NCI-H1048 (cell line): ENCODE measurements around the gene MAGI1.

Source experiments
- DNase-seq: peaks from one replicate; lab custom pipeline; 2025; lab: John Stamatoyannopoulos, UW

Gene MAGI1

GRCh38 chr3:65836047-65836446, 202.7 kb downstream of the MAGI1 start:
- no peak for DNase-seq

DNA sequence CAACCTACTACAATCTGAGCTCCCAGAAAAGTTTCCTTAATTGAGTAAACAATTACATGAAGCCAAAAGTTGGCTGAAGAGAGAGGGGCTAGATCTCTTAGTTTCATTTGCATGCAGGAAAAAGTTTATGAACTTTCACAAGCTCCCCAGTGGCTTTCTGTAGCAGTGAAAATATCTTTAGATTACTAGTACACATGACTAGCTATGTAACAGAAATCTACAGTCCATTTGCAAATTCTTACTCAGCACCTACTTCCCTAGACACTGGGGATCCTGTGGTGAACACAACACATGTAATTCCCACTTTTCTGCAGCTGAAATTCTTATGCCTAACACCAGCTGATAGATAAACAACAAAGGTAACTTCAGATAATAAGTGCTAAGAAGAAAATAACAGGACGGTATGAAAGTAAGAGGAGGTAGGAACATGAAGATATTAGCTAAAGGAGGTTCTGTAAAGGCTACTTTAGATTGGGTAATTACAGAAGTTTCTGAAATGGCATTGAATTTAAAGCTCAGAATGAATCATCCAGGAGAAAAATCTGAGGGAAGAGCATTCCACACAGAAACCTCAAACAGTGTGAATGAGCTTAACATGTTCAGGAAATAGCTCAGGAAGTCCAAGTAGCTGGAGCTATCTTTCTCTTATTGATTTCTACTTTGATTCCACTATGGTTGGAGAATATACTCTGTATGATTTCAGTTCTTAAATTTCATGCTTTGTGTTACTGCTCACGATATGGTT, 204.8 kb downstream of the MAGI1 start:
- DNase-seq: no peak

- DNase-seq: no peak
Observed at GRCh38 chr3:65831733-65832425, 206.8 kb downstream of the MAGI1 start.

GRCh38 chr3:65830948-65831732, 207.6 kb downstream of the MAGI1 start:
- DNase-seq: no peak

GRCh38 chr3:65829228-65829627, 209.5 kb downstream of the MAGI1 start:
- DNase-seq: no peak

DNA sequence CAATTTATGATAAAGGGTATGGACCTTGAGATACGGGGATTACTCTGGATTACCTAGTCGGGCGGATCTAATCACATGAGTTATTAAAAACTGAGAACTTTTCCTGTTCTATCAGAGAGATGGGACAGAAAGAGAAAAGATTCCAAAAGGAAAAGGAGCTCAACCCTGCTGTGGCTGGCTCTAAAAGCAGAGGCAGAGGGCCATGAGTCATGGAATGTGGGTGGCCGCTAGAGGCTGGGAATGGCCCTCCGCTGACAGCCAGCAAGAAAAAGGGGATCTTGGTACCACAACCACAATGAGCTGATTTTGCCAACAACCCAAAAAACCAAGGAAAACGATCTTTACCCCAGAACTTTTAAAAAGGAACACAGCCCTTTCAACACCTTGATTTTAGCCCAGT, 210.0 kb downstream of the MAGI1 start:
- no peak for DNase-seq

DNA sequence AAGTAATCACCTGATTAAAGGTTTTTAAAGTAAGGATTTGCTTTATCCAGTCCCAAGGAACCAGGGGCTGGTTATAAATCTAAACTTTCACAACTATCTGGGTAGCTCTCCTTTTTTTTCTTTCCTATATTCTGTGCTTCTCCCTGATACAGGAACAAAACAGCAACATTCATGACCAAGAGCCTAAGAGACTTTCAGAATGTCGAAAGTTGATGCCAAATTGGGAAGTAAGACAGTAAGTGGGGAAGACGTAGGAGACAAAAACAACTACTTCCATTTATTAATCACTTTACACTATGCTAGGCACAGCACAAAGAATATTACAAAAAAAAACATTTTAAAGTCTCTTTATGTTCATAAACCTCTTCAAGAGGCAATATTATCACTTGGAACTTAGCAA, 211.6 kb downstream of the MAGI1 start:
- DNase-seq: no peak

DNA sequence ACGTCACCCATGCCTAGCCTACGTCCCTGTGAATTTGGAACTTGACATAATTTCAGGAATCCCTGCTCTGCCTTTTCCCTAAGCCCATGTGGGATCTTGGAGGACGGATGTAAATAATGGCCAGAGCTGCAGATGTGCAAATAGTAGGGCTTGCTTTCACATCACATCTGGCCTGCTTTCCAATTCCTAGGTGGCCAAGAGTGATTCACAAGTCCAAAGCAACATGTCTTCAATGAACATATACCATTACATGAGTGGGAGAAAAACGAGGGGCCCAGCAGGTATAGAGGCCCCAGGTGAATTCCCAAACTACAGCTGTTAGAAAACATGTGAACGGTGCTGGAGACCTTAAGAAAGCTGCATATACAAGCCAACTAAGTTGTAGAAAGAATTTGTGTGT, 214.6 kb downstream of the MAGI1 start:
- no peak for DNase-seq

GRCh38 chr3:65820600-65820999, 218.1 kb downstream of the MAGI1 start:
- no peak for DNase-seq

- DNase-seq: no peak
Observed at GRCh38 chr3:65819896-65820295, 218.8 kb downstream of the MAGI1 start.

DNA sequence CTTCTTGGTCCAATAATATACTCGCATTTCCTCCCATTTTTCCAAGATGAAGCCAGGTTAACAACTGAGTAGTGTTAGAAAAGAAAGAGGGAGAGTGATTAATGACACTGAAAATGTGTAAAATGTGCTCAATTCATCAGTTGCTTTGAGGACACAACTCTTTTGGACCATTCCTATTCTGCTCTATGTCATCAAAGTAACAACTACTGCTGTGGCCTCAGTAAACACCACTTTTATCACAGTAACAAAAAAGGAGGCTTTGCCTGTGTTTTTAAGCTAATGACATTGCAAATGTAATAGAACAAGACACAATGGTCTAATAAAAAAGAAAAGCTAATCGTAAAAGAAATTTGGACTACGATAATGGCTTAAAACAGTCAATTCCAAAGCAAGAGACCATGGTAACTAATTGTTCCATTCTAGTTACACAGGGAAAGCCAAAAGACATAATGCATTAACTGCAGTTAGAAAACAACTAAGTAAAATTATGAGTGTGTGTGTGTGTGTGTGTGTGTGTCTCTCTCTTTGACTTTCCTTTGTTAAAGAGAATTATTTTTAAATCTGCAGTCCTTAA, 221.1 kb downstream of the MAGI1 start:
- DNase-seq: no peak

DNA sequence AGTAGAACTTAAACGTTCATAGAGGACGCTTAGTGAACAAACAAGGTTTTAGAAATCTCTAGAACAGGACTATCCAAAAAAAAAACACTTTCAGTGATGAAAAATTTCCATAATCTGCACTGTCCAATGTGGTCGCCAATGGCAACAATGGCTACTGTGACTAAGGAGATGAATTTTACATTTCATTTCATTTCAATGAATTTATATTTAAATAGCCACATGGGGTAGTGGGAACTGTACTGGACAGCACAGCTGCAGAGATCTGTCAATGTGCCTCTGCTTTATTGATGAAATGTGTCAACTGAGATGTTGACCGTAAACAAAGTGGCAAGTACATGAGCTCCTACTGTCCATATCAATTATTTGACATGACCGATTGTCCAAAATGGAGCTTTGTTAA, 222.5 kb downstream of the MAGI1 start:
- no peak for DNase-seq

DNA sequence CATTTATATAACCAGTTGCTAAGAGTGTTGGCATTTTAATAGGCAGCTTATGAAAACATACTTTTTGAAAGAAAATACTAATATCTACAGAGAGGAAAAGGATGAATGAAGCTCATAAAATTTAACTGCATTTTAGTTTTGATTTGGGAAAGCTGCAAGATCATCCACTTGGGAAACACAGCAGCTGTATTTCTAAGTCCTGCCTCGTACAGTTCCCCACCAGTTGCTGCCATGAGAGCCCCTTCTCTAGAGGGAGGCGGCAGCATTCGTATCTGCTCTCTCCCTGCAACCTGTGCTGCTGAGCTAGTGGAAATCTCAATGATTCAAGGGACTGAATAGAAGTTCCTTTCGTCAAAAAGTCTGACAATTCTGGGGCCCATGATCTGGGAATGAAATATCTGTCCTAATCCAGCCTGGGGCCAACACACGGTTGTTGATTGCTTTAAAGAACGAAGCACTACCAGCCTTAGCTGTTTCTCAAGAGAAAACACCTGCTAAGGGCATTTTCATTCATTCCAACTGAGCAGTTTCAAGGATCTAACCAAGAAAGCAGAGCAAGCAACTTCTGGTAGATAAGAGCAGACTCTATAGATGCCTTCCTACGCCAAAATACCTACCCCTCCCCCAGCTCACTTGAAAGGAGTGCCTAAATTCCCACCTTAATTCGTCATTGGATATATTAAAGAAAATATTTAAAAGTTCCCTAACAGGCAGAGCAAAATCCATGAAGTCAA, 223.7 kb downstream of the MAGI1 start:
- DNase-seq: no peak

- no peak for DNase-seq
Observed at GRCh38 chr3:65811892-65812291, 226.8 kb downstream of the MAGI1 start.

DNA sequence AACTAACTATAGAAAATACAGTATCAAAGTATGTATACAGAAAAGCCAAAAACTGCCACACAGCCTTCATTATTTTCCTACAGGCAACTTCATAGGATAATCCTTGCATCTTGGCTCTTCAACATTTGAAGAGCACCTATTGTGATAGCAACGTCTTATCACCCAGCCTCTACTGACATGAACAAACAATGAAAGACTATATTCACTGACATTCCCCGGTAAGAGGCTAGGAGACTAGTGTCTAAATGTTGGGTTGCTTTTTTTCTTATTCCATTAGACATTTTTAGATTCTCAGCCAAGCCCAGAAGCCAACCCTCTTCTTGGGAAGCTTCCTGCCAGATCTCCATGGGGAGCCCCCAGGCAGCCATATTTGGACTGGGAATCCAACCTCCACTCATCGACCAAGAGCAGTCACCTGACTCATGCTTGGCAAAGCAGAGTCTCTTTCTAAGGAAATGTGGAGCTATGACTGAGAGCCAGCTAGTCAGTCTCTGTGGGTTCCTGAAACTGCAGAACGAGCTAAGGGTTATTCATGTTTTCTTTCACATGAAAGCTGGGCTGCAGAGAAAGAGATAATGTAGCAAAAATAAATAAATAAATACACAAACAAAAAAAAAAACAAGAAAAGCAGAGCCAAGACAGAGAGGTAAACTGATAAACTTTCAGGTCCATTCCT, 227.5 kb downstream of the MAGI1 start:
- DNase-seq: no peak

GRCh38 chr3:65810302-65810701, 228.4 kb downstream of the MAGI1 start:
- no peak for DNase-seq

- no peak for DNase-seq
Observed at GRCh38 chr3:65809641-65810150, 229.0 kb downstream of the MAGI1 start.

GRCh38 chr3:65808824-65809223, 229.9 kb downstream of the MAGI1 start:
- DNase-seq: no peak

DNA sequence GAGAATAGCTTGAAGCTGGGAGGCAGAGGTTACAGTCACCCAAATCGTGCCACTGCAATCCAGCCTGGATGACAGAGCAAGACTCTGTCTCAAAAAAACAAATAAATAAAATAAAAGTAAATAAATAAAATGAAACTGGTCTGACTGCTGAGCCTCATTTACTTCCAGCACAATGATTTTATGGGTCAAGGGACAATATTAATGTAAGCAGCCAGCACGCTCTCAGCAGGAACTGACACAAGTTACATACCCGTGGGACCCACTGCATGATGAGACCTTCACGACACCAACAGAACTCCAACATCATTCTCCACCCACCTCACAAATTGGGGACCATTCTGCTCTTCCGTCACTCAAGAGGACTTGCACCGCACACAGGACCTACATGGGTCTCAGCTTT, 230.3 kb downstream of the MAGI1 start:
- DNase-seq: no peak

GRCh38 chr3:65807225-65807624, 231.5 kb downstream of the MAGI1 start:
- DNase-seq: no peak

DNA sequence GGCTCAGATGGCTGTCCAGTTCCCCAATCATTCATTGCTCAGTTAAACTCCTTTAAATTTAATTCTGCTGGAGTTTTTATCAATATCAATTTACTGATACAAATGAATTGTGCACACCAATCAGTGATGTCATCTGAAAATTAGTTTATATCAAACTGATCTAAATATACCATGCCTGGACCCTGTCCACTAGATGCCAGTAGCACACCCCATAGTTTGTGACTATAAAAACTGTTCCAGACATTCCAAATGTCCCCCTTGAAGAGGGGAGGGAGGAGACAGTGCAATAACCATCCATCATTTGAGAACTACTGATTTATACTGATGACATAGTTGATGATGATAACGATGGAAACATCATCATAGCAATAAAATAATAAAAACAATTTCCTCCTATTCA, 232.1 kb downstream of the MAGI1 start:
- no peak for DNase-seq
